GM18502 (cell line): ENCODE measurements around the gene FMNL1.
"Not testable (repeated sequence)": the region's sequence is repeated elsewhere in the genome, so short reads cannot be mapped to it uniquely, and the experiment has no call there.

Source experiments
- ATAC-seq: cut with Tn5 transposase; IDR thresholded peaks from one replicate; pipeline ENCODE4 v1.9.1; 2021; ENCODE audit warnings: mild to moderate bottlenecking; ENCODE audit not compliant: unreplicated experiment, poor library complexity

FMNL1 gene

DNA sequence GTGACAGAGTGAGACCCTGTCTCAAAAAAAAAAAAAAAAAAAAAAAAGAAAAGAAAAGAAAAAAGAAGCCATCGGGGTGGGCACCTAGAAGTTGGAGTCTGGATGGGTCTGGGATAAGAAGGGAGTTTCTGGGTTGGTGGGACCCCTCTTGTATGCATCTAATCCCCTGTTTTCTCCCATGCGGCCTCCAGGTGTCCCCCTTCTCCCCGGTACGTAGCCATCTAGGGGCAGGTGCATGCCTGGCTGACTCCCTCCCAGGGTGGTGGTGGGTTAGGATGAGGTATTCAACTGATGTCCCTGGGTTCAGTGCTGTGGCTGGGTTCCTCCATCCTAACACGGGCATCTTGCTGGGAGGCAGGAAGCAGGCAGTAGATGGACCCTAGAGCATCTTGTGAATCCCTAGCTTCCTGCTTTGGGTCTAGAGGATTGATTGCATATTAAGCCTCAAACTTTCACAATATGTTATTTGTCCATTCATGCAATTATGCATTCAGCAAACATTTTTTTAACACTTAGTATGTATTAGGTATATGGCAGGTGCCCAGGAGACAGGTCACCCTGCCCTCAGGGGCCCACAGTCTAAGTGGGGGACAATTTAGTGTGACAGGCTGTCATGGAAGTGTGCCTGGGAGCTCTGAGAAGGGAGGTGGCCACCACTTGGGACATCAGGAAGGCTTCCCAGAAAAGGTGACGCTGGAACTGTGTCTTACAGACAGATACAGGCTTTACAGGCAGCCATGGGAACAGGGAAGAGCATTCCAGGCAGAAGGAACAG lies 13.1 kb downstream of the FMNL1 start:
- ATAC-seq: no peak

DNA sequence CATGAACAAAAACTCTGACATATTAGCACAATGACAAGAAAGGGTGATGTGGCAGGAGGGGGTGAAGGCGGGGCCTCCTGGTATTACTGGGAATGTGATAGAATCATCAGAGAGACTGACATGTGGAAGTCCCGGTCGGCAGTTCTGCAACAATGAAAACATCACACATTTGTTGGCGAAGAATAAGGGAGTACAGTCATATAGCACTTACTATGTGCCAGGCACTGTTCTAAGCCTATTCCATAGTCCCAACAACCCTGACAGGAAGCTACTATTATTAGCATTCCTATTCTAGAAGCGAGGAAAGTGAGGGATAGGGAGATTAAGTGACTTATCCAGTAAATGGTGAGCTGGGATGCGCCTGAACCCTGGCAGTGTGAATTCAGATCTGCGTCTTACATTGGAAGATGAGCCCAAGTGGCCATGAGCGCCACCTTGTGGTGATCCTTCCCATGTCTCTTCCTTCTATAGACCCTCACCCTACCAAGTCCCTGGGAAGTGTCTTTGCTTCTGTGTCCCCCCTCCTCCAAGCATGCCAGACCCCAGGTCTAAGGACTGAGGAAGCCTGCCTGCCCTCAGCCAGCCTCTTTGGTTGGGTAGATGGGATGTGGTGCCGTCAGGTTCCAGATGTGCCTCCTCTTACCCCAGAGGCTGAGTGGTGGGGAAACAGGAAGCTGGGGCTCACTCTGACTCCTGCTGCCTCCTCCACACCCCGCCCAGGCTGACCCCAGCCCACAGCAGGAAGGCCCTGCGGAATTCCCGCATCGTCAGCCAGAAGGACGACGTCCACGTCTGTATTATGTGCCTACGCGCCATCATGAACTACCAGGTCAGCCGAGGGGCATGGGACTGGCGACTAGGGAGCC lies 14.0 kb downstream of the FMNL1 start:
- ATAC-seq: no peak

DNA sequence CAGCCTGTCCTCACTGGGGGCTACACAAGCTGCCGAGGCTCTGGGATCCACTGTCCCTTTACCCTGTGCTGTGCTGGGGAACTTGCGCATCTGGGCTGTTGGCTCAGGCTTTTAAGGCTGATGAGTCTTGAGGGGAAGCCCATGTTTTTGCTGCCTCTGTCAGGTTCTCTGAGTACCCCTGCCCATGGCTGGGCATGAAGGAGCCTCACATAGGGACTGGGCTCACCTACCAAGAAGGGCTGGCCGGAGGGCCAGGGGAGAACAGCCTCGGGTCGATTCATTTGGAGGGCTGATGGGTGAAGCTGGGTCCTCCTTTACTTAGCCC lies 14.6 kb downstream of the FMNL1 start:
- ATAC-seq: no peak

DNA sequence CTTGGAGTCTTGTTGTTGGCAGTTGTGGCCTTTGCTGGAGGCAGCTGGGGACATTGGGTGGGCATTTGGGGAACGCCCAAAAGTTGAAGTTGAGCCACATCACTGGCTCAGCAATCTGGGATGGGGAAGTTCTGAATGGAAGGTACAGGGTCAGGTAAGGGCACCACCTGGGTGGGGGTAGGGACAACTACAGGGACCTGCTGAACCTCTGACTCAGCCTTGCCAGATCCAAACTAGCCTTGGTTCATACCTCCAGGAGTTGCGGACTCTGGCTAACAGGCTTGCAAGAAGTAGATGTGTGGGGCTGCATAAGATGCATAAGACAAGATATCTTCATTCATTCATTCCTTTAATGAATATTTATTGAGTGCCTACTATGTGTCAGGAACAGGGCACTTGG lies 16.0 kb downstream of the FMNL1 start:
- ATAC-seq: no peak

DNA sequence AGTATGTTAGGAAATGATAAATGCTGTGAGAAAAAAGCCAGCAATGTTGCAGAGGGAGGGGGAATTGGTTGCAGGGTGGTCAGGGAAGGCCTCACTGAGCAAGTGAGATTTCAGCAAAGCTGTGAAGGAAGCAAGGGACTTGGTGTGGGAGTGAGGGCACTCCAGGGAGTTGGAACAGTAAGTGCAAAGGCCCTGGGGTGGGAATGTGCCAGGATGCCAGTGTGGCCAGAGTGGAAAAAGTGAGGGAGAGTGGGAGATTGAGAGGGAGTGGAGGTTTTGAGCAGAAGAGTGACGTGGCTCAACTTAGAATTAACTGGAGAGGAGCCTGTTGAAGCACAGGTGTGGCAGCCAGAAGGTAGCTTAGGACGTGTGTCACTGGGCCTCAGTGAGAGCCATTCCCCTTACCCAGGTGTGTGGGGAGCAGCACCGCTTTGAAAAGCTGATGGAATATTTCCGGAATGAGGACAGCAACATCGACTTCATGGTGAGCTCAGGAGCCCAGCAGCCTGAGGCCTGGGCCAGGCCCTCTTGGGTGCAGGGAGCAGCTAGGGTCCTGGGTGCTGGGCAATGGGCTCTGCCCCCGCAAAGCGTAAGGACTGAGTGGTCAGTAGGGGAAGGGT lies 16.6 kb downstream of the FMNL1 start:
- ATAC-seq: no peak

DNA sequence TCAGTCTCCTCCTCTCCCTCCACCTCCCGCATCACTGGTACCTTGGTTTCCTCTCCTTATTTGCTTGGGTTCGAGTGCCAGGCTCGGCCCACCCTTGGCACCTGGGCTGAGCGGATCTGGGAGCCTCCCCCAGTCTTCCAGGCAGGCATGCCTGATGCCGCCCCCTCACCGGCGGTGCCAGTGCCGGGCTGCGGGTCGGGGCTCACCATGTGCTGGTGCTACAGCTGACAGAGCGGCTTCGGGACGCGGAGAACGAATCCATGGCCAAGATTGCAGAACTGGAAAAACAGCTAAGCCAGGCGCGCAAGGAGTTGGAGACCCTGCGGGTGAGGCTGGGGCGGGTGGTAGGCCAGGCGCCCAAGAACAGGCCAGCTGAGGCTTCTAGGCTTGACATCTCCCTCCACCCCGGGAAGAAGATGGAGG lies 19.2 kb downstream of the FMNL1 start:
- ATAC-seq: no peak

DNA sequence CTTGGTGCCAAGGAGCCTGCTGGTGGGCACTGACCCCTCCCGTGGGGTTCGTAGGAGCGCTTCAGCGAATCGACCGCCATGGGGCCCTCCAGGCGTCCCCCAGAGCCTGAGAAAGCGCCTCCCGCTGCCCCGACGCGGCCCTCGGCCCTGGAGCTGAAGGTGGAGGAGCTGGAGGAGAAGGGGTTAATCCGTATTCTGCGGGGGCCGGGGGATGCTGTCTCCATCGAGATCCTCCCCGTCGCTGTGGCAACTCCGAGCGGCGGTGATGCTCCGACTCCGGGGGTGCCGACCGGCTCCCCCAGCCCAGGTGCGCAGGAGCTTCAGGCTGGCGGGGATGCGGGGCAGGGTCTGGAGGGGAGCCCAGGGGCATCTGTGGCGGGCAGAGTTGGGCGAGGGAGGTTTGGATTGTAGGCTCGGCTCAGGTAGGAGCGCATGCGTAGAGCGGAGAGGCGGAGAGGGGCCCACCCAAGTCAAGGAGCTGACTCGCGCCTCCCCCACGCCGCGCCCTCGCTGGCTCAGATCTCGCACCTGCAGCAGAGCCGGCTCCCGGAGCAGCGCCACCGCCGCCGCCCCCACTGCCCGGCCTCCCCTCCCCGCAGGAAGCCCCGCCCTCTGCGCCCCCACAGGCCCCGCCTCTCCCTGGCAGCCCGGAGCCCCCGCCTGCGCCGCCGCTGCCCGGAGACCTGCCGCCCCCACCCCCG lies 19.8 kb downstream of the FMNL1 start:
- ATAC-seq: no peak

DNA sequence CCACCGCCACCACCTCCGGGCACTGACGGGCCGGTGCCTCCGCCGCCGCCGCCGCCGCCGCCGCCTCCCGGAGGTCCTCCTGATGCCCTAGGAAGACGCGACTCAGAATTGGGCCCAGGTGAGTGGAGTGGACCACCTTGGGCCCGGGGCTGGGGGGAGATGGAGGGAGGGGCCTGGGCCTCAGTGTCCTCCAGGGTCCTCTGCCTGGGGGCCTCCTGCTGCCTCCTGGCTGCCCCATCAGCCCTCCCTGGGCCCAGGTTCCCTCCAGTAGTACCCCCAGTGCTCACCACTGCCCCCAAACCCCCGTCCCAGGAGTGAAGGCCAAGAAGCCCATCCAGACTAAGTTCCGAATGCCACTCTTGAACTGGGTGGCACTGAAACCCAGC lies 20.3 kb downstream of the FMNL1 start:
- ATAC-seq: no peak

DNA sequence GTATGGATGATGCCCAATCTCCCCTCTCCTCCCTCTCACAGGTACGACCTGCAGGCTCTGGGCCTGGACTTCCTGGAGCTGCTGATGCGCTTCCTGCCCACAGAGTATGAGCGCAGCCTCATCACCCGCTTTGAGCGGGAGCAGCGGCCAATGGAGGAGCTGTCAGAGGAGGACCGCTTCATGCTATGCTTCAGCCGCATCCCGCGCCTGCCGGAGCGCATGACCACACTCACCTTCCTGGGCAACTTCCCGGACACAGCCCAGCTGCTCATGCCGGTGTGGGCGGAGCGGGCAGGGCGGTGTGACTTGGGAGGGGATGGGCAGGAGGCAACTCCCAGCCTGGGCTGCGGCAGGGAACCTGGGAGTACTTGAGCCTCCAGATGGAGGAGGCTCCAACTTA lies 22.1 kb downstream of the FMNL1 start:
- ATAC-seq: no peak

DNA sequence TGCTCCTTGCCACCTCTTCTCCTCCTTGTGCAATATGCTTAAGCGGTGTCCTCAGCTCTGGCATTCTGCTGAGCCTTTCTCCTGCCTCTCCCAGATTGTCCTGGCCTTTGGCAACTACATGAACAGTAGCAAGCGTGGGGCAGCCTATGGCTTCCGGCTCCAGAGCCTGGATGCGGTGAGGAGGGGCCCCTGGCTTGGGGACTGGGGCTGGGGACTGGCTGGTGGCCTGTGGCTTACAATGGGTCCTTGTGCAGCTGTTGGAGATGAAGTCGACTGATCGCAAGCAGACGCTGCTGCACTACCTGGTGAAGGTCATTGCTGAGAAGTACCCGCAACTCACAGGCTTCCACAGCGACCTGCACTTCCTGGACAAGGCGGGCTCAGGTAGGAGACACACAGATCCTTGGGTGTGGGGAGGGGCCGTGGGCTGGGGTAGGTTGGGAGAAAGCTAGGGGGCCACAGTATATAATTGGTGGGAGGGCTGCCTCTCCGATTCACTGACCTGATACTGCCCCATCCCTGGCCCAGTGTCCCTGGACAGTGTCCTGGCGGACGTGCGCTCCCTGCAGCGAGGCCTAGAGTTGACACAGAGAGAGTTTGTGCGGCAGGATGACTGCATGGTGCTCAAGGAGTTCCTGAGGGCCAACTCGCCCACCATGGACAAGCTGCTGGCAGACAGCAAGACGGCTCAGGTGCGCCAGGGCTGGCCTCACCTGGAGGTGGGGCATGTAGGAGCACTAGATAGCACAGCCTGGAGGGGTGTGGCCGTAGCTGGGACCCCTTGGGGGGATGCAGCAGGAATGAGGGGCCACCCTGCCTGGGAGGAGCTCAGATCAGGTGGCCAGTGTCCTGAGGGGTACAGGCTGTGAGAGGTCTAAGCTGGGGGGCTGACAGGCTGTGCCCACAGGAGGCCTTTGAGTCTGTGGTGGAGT lies 23.3 kb downstream of the FMNL1 start:
- no peak for ATAC-seq

DNA sequence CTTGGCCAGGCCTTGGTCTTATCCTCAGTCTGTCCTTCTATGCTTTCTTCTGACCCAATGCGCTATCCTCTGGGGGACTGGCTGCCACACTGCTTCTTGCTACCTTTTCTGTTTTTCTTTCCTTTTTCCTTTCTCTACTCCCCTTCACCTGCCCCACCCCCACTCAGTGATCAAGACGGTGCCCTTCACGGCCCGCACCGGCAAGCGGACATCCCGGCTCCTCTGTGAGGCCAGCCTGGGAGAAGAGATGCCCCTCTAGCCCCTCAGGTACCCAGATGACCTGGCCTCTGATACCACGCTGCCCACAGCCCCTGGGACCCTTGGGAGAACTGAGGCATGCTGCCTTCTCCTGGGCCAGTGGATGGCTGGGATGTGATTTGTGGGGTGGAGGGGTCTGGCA lies 24.7 kb downstream of the FMNL1 start:
- no peak for ATAC-seq

DNA sequence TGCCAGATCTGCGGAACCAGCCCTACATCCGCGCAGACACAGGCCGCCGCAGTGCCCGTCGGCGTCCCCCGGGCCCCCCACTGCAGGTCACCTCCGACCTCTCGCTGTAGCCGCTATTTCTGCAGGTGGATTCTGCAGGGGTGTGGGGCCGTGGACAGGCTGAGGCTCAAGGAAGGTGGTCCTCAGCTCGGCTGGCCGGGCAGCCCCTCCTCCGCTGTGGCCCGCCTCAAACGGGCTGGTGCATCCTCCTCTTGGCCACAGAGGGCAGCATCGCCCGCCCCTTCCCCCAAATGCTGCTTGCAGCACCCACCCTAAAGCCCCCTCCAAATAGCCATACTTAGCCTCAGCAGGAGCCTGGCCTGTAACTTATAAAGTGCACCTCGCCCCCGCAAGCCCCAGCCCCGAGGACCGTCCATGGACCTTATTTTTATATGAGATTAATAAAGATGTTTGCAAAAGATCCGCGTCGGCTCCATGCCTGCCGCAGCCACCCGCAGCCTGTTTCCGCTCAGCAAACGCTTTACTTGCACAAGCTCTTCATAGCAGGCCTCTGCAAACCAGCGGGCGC lies 25.3 kb downstream of the FMNL1 start:
- no peak for ATAC-seq

DNA sequence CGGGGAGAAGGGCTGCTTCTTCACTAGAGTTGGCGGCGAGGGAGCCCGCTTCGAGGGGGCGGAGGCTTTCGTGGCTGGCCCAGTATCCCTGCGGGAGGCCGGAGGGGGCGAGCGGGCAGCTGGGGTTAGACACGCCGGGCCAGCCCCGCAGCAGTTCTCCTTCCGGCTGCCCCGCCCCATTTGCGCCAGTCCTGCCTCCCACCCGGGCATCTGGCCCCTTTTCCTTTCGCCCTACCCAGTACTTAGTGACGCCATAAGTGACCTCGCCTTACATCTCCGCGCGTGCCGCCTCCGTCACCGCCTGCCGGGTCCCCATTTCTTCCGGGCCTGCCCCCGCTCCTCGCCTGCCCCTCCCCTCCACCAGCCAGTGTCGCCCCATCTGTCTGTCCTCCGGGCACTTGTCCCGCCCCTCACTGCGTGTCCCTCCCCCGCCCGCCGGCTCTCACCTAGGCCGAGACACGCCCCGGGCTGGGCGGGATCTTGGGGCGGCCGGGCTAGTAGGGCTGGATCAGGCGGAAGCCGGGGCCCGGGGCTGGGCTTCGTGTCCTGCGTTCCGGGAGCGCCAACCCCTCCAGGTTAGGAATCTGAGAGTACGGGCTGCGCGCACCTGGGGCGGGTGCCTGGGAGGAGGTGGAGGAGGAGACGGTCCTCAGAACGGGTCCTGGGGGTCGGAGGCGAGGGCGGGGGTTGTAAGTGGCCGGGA lies 25.9 kb downstream of the FMNL1 start:
- peak; percentile 81 for ATAC-seq

DNA sequence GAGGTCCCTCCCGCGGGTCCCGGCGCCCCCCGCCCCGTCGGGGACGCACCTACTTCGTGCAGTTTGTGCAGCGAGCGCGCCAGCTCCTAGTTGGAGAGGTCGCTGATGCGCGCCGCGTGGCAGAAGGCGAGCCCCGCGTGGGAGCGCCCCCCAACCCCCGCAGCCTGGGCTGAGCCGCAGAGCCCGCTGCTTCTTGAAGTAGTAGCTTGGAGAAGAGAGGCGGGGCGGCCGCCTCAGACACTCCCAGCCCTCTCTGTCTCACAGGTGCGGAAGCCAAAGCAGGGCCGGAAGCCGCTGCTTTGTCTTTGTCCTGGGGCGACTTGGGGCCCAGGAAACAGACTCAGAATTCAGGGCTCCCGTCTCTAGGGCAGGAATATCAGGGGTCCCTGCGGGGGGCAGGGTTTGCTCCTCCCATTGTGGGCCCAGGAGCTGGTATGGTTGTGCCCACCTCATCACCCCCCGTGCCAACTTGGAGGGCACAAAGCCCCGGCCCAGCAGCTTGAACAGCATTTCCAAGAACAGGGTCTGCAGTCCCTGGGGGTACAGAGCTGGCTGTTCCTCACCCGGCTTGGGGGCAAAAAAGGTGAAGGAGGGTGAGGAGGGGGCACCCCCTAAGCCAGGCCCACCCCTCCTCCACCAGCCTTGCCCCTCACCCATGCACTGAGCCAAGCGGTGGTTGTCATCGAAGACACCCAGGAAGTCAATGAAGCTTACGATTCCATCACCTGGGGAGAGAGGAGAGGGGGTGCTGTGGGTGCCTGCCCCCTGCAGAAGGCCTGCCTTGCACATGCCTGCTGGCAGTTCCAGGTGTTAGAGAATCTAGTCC lies 26.7 kb downstream of the FMNL1 start:
- ATAC-seq: peak; percentile 63

DNA sequence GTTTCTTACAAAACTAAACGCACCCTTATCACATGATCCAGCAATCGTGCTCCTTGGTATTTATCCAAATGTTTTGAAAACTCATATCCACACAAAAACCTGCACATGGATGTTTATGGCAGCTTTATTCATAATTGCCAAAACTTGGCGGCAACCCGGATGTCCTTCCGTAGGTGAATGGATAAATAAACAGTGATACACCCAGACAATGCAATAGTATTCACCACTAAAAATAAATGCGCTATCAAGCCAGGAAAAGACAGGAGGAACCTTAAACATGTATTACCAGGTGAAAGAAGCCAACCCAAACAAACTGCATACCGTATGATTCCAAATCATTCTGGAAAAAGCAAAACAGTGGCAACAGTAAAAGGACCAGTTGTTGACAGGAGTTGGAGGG lies 30.2 kb downstream of the FMNL1 start:
- no peak for ATAC-seq

DNA sequence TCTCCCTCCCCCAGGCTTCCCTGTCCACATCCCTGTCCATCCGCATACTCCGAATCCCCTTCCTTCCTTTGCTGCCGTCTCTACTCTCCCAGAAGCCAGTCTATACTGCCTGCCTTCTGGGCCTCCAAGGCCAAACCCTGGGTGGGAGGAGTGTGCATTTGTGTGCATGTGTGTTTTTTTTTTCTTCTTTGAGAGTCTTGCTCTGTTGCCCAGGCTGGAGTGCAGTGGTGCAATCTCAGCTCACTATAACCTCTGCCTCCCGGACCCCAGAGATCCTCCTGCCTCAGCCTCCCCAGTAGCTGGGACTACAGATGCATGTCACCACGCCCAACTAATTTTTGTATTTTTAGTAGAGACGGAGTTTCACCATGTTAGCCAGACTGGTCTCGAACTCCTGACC lies 31.6 kb downstream of the FMNL1 start:
- ATAC-seq: not testable (repeated sequence)

DNA sequence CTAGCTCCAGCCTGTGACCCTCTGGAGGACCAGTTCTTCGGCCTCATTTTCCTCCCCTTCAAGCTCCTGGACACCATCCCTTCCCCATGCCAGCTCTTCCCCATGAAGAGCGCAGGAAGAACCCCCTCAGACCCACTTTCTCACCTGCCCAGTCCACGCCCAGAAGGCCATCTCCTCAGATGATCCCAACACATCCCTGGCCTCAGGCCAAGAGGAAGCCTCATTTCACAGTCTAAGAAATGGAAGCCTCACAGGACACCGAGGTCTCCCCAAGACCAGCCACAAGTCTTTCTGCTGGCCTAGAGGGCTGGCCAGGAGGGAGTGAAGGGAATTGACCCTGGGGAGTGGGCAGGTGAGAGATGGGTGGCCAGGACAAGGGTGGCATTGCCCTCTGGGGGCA lies 32.2 kb downstream of the FMNL1 start:
- no peak for ATAC-seq

DNA sequence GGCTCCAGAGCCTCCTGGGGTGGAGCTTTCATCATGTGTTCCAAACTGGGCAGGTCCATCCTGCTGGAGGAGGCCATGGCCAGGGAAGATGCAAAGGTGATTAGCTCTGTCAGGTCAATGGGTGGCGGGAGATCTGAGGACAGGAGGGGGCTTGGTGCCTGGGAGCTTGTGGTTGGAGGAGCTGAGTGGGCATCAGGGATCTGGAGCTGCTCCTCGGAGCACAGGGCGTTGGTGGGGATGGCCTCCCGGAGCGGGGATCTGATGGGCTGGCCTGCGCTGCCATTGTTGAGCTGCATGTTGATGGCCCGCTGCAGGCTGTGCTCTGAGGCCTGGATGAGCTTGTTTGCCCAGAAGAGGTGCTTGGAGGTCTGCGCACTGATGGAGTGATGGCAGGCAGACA lies 33.7 kb downstream of the FMNL1 start:
- no peak for ATAC-seq
